ENCODE results near the gene SLFN11.
A peak's percentile ranks its signal among the peaks of the same experiment; 100 is the strongest.
"Not testable (repeated sequence)": the region's sequence is repeated elsewhere in the genome, so short reads cannot be mapped to it uniquely, and the experiment has no call there.

SLFN11 gene, protein sequence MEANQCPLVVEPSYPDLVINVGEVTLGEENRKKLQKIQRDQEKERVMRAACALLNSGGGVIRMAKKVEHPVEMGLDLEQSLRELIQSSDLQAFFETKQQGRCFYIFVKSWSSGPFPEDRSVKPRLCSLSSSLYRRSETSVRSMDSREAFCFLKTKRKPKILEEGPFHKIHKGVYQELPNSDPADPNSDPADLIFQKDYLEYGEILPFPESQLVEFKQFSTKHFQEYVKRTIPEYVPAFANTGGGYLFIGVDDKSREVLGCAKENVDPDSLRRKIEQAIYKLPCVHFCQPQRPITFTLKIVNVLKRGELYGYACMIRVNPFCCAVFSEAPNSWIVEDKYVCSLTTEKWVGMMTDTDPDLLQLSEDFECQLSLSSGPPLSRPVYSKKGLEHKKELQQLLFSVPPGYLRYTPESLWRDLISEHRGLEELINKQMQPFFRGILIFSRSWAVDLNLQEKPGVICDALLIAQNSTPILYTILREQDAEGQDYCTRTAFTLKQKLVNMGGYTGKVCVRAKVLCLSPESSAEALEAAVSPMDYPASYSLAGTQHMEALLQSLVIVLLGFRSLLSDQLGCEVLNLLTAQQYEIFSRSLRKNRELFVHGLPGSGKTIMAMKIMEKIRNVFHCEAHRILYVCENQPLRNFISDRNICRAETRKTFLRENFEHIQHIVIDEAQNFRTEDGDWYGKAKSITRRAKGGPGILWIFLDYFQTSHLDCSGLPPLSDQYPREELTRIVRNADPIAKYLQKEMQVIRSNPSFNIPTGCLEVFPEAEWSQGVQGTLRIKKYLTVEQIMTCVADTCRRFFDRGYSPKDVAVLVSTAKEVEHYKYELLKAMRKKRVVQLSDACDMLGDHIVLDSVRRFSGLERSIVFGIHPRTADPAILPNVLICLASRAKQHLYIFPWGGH

DNA sequence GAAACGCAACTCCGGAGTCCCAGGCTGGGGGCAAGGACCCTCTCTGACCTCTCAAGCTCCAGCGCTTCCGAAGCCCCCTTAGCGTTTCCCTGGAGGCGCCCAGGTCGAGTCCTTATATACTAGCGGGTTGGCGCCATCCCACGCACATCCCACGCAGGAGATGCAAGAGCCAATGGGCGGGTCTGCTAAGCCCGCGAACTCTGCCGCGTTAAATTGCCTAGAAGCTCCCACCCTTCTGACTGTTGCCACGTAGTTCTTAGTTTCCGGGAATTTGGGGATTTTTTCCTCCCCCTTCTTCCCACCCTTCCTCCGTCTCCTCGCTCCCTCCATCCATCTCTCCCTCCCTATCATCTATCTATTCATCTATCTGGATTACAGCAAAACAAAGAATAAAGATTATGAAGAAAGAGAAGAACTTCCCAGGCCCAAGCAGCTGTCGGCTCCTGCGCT, at the start of gene SLFN11:
Gene SLFN11, minus strand, starts transcription at position 88 of the 450 bp plus-strand sequence. CDS start 9,814 bp downstream, outside the sequence.
- peak; percentile 95 for DNase-seq

DNA sequence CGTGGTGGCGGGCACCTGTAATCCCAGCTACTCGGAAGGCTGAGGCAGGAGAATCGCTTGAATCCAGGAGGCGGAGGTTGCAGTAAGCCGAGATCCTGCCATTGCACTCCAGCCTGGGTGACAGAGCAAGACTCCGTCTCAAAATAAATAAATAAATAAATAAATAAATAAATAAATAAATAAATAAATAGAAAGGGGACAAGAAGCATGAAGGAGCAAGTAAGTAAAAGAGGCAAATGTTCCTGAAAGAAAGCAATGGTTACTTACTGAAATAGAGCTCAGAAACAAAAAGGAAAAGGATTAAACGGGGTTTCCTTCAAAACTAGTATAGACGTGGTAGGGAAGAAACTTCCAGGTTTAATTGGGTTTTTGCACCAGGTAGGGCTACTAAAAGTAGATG, 47.6 kb upstream of the SLFN11 start:
- DNase-seq = not testable (repeated sequence)

DNA sequence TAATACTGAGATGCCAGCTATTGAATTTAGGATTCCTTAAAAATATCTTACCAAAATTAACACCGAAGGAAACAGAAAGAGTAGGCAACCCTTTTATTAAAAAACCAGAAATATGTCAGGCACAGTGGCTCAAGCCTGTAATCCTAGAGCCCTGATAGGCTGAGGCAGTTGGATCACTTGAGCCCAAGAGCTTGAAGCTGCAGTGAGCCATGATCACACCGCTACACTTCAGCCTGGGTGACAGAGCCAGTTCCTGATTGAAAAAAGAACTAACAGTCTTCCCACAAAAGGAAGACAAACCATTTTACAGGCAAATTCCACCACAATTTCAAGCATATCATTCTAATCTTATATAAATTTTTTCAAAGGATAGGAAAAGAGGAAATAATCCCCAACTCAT, 43.2 kb upstream of the SLFN11 start:
- DNase-seq = no peak

- DNase-seq = not testable (repeated sequence)
These were observed 41.3 kb upstream of the SLFN11 start for GRCh38 chr17:35414707-35415106.

DNA sequence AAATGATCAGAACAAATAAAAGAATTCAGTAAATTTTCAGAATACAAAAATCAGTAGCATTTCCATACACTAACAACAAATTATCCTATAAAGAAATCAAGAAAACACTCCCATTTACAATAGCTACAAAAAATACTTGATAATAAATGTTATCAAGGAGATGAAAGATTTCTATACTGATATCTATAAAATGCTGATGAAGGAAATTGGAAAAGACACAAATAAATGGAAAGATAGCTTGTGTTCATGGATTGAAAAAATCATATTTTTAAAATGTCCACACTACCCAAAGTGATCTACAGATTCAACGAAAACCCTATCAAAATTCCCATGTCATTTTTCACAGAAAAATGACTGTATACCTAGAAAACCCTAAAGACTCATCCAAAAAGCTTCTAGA, 40.8 kb upstream of the SLFN11 start:
- DNase-seq = no peak

DNA sequence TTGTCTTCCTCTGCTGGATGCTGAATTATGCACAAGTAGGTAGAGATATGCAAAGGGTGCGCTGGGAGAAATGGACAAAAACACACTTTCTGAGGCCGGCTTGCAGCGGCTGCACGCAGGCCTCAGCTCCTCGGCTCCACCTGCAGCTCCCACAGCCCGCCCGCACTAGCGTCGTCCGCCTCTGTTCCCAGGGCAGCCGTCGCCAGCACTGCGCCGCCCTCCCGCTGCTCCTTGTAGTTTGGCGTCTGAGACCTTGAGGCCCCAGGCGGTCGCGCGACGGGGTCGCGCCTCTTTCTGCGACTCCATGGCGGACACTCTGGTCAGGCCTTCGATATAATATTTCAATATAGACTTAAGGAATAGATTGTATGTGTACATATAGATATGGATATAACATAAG, 34.1 kb upstream of the SLFN11 start:
- DNase-seq = no peak

DNA sequence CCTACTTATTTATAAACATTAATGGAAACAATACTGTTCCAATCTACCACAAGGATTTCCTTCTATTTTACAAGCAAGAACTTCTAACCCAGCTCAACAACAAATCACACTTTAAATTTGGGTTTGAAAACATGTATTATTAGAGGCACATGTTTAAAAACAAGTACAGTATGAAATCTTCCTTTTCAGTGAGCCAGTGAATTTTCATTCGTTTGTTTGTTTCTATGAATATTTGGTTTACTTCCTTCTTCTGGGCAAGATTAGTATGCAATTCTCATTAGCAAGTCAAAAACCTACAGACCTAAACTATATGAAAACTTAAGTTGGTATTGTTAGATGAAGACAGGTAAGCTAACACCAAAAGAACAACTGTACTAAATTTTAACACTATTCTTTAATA, 33.1 kb upstream of the SLFN11 start:
- no peak for DNase-seq

GRCh38 chr17:35404360-35404759, 30.9 kb upstream of the SLFN11 start:
- no peak for DNase-seq

- DNase-seq = not testable (repeated sequence)
These were observed 20.4 kb upstream of the SLFN11 start for GRCh38 chr17:35393783-35394182.

DNA sequence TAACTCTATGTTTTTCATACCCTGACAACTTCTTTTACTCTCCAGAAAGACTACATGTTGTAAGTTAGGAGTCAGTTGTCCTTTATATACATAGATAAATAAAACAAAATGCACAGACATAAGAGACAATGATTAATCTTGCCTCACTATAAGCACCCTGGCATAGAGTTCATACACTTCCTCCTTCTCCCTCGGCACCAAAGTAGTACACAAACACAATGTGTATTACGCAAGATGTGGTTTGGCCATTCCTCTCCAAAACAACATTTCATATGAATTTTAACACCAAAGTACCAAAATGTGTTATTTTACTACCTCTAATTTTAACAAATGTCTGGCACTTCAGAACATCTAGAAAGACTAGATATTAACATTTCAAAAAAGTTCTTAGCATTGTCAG, 17.2 kb upstream of the SLFN11 start:
- DNase-seq = no peak

- DNase-seq = no peak
These were observed 16.7 kb upstream of the SLFN11 start for GRCh38 chr17:35390156-35390555.

GRCh38 chr17:35387496-35387895, 14.1 kb upstream of the SLFN11 start:
- DNase-seq = no peak

DNA sequence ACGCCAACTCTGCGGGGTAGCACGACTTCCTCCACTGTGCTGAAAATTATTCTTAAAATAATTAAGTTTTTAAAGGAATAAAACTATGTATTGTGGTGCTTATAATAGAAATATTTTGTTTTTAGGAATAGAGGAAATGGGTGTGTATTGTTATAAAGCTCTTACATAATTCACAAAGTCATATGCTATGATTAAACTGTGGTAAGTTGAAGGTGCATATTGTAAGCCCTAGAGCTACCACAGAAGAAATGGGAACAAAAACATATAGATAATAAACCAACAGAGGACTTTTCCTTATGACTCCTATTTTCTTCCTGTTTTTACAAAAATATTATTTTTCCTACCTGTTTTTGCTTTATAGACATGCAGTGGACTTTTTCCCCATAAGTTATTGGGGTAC, 4.3 kb upstream of the SLFN11 start:
- DNase-seq = no peak

DNA sequence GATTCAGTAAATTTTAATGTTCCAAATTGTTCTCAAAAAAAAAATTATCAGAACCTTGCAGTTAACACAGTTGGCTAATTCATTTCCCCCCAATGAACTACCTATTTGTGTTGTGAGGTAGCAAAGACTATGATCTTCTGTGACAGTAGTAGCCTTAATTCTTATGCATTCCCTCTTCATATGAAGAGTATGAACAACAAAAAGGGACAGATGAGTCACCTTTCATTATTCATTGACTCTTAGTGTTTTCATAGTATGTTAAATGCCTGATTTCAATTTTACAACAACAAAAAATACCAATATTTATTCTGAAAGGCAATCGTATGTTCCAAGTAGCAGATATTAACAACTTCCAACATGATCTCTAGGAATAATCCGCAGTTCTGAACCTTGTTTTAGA, 3.6 kb upstream of the SLFN11 start:
- no peak for DNase-seq

- DNase-seq = no peak
These were observed 2.8 kb upstream of the SLFN11 start for GRCh38 chr17:35376245-35376644.

DNA sequence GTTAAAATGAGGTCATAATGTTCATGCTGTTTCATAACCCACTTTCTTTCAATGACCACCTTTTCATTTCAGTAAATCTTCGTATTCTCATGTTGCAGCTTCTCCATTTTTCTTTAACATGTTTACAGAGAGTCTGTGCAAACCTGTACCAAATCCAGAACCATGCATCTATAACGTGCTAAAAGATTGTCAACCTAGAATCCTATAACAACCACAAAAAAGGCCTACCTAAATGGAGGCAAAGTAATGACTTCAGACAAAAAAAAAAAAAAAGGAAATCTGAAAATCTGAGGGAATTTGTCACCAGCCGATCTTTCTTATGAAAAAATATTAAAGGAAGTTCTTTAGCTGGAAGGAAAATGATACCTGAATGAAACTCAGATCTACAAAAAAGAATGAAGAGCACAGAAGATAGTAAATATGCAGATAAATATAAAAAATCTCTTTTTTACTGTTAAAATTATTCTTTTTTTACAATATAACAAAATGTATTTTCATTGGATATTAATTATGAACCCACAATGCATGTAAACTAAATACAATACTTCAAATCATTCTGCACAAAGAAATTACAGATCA, 1.4 kb upstream of the SLFN11 start:
- DNase-seq = no peak

GRCh38 chr17:35373984-35374765, 754 bp upstream of the SLFN11 start:
- DNase-seq = peak; percentile 83

DNA sequence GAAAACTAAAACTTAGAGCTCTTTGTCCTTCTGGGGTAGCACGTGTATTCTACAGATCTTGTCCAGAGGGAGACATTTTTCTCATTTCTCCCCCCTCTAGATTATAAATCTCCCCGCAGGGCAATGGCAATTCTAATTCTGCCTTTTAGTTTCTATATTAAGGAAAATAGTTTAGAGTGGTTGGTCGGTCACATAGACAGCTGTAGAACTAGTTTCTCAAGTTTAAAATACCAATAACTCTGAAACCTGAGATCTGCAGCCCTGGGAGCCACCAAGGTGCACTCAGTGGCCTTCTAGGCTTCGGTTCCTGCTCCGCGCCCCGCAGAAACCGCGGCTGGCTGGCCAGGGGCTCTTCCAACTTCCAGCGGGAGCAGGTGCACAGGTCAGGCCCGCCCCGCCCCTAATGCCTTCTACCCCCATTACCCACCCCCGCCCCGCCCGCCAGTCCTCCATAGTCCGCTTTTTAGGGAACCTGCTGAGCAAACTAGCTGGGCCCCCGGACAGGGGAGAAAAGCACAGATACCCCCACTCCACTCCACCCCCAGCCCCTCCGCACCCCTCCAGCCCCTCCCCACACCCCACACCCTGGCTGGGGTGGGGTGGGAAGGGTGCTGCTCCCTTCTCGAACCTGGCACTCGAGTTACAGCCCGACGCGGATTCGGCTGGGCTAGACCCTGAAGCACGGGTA, 431 bp downstream of the SLFN11 start:
- DNase-seq = peak; percentile 74

- DNase-seq = no peak
These were observed 1.5 kb downstream of the SLFN11 start for GRCh38 chr17:35371934-35372333.

DNA sequence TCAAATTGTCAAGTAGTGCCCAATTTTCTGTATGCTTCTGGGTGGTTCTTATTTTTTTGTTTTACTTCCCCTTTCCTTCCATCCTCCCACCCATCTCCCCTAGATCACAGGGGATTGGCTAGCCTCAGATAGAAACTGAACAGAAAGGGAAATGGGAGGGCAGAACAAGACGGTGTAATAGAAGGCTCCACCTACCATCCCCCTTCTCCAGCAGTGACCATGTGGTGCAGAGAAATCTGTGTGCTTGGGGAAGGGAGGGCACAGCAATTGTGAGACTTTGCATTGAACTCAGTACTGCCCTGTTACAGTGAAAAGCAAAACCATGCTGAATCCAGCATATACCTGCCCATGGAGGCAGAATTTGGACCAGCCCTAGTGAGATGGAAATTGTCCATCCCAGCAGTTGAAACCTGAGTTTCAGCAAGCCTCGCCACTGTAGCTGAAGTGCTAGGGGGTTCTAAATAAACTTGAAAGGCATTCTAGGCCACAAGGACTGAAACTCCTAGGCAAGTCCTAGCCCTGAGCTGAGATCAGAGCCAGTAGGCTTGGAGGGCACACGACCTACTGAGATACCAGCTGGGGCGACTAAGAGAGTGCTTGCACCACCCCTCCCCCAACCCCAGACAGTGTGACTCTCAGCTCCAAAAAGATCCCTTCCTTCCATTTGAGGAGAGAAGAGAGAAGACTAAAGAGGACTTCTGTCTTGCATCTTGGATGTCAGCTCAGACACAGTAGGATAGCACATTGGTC, 5.2 kb downstream of the SLFN11 start:
- DNase-seq = no peak

DNA sequence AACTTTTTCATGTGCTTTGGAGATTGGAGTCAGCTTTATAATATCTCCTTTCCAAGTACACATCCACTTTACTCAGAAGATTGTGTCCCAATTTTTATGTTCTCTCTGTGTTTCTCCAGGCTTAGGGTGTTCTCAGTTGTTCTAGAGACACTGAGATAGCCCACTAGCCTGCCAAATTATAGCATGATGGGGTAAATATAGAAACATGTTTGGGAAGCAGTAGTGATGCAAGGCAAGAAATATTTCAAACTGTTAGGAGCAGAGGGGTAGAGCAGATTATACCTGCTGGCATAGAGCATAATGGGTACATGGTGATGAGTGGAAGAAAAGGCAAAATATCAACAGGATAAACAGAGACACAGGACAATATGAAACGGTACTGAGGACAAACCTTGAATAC, 12.4 kb downstream of the SLFN11 start:
- no peak for DNase-seq
